Stimulated activated CD8-positive, alpha-beta memory T cell treated with anti-CD3 and anti-CD28 coated beads, Interleukin-7, amount 100 ng/mL, for 1 hour (primary cell): Measurements from ENCODE around the gene IL17D.
A peak's percentile ranks its signal among the peaks of the same experiment; 100 is the strongest.

Experiments used
- DNase-seq, 2 donors: peaks; one replicate each; pipeline ENCODE4 v3.0.0-alpha.2; 2020; ENCODE audit warnings: low read depth in 2 of 2

The IL17D gene

DNA sequence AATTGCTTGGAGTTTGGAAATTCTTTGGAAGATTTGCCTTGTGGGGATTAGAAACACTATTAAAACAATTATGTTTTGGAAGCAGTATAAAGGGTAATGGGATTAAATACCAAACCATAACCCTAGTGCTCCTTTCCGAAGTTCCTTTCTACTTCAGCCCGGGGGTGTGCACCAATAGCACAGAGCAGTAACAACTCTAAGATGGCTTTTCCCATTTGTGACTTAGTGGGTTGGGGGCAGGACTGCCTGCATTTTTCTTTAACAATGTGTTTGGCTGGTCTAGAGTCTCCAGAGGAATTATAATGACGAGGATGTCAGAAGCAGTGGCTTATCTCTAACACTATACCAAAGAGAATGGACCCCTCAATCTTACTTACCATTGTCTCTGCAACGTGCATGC is 11.9 kb upstream of the IL17D start:
- no peak for DNase-seq

DNA sequence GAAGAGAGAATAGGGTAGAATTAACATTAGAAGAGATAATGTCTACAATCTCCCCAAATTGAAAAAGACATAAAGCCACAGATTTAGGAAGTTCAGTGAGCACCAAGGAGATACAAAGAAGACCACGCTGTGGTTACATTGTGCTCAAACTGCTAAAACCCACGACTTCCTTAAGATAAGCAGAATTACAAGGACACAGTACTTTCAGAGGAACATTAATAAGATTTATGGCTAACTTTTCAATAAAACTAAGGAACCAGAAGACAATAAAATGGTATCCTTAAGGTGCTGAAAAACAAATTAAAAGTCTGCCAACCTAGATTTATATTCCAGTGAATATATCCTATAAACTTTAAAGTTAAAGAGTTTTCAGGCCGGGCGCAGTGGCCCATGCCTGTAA is 7.4 kb upstream of the IL17D start:
- no peak for DNase-seq

DNA sequence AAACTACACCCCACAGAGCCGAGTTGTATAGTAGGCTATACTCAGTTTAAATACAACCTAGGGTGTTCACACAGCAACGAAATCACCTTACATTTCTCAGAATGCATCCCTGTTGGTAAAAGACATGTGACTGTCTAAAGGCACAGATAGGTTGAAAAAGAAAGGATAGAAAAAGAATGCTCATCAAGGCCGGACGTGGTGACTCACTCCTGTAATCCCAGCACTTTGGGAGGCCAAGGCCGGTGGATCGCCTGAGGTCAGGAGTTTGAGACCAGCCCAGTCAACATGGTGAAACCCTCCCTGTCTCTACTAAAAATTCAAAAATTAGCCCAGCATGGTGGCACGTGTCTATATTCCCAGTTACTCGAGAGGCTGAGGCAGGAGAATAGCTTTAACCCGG is 3.8 kb upstream of the IL17D start:
- DNase-seq = no peak

DNA sequence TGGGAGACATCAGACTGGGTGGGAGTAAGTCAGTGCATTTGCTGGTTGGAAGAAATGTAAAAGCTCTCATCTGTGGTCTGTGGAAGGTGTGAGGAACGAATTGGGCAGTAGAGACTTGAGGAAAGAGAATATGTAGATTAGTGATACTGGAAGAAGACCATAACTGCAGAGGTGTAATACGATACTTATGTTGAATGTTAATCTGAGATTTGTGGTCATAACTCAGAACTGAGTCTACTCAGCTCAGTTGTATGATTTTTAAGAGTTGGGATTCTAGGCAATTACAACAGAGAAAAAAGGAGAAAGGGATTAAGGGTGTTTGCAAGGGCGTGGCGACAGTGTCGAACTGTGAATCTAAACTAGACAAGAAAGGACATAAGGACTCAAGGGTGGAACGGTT is 3.2 kb upstream of the IL17D start:
- no peak for DNase-seq

DNA sequence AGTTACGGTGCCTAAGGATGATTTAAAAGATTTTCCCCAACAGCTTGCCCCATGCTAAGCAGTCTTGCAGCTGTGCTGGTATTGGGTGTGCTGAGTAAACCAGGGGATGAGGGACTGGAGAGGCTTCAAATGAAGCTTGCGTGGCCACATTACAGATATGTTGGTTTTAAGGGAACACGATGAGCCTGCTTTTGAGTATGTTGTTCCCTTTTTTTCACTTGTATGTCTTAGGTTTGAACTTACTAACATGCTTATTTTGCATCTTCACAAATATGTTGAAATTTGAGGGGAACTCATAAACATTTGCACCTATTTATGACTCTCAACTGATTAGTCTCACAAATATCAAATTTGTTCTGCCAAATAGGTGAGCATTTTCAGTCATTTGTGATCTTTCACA is 2.0 kb upstream of the IL17D start:
- DNase-seq = no peak

DNA sequence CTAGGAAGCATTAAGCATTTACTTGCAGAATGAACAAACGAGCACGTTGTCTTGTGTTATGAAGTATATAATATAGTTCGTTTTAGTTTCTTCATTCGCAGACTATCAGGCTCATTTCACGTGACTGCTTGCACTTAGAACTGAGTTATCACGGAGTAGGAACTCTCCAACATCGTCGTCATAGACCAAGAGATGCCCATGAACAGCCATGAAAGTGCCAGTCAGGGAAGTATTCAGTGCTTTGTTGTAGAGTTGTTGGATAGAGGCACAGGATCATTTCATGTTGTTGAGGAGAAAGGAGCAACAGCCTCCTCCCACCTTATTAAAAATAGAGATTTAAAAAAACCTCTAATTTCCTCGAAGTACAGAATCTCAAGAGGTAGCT is 977 bp upstream of the IL17D start:
- DNase-seq = no peak

DNA sequence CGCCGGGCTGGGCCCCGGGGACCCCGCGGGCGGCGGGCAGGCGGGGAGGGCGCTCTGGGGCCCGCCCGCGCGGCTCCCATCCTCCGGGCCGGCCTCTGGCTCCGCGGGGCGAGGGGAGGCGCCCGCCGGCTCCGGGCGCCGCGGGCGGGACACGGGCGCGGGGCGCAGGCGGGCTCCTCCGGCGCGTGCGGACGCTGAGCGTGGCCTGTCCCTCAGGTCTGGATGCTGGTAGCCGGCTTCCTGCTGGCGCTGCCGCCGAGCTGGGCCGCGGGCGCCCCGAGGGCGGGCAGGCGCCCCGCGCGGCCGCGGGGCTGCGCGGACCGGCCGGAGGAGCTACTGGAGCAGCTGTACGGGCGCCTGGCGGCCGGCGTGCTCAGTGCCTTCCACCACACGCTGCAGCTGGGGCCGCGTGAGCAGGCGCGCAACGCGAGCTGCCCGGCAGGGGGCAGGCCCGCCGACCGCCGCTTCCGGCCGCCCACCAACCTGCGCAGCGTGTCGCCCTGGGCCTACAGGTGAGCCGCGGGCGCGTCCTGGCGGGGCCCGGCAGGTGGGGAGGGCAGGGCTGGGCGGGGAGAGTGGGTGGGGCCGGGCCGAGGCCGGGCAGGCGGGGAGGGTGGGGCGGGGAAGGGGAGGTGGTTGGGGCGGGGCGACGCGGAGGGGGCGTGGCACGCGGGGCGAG is 420 bp downstream of the IL17D start:
- peak; percentile 40 to 43 for DNase-seq

DNA sequence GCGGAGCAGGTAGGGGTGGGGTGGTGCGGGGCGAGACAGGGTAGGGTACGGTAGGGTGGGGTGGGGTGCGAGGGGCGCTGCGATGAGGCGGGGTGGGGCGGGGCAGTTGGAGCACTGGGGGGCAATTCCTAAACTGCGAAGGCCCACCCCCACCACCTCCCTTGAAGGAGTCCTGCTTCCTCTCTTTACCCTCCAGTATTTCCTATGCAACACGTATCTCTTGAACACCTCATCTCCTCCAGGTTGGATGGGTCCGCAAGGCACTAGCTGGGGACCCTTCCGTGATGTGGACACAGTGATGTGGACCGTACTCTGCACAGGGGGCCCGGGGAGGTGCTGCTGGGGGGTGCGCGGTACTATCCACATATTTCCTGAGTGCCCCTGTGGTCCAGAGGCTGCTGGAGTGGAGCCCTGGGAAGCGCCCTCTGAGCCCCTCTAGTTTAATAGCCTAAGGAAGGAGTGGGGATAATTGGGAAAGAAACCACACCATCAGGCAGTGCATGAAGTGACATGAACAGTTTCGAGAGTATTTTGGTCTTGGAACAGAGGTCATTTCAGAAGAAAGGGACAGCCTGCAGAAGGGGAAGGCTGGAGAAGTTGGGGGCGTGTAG is 1.1 kb downstream of the IL17D start:
- no peak for DNase-seq

DNA sequence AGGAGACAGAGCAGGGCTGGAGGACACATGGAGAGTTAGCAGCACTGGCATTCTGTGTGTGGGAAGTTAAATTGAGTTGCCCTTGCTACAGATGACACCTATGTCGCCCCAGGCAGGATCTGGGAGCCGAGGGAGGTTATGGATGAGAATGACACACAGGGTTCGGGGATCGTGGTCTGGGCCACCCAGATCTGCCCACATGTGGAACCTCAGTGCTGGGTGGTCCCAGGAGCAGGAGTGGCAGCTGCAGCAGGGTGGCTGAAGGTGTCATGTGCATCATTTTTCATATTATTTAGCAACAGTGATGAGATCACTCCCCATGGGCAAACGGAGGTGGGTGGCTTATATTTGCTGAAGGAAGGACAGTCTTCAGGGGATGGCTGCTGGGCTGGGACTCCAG is 3.2 kb downstream of the IL17D start:
- DNase-seq = no peak

DNA sequence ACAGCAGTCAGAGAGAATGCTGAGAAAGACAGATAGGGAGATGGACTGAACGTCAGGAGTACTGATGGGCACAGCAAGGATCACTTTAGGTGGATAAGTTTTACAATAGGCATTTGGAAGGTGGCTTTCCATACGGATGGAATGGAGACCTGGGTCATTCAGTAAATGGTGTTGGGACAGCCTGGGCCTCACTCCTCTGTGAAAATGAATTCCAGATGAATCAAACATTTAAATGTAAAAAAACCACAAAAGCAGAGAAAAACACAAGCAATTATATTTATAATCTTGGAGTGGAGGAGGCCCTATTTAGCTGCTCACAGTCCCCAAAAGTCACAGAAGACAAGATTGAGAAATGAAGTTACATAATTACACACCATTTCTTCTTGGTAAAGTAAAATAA is 4.7 kb downstream of the IL17D start:
- DNase-seq = no peak

DNA sequence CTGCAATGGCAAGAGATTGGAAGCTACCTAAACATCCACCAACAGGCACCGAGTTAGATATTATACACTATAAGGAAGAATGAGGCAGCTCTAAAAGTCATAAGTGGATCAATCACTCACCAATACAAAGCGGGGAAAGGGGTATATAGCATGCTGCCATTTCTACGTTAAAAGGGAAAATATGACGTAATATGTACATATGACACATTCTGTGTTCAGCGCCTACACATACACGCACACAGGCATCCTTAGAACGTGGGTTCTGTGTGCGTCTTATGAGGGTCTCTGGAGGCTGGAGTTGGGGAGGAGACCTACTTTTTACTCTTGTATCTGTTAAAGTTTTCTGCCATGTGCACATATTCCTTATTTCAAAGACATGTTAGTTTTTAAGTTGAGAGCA is 5.9 kb downstream of the IL17D start:
- no peak for DNase-seq

DNA sequence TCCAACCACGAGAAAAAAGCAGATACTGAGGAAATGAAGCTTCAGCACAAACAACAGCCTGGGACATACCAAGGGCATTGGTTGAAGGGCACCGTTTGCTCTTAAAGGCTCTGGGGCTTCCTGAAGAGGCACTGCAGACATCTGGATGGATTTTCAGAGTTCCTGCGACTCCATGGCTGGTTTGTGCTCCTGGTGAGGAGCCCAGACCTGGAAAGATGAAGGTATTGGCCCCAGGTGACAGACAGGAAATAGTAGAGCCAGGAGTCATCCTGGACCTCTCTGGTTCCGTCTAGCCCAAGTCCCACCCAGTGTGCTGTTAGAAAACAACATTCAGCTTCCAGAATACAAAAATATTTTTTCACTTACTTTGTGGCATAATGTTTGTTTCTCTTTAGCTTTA is 6.3 kb downstream of the IL17D start:
- no peak for DNase-seq

DNA sequence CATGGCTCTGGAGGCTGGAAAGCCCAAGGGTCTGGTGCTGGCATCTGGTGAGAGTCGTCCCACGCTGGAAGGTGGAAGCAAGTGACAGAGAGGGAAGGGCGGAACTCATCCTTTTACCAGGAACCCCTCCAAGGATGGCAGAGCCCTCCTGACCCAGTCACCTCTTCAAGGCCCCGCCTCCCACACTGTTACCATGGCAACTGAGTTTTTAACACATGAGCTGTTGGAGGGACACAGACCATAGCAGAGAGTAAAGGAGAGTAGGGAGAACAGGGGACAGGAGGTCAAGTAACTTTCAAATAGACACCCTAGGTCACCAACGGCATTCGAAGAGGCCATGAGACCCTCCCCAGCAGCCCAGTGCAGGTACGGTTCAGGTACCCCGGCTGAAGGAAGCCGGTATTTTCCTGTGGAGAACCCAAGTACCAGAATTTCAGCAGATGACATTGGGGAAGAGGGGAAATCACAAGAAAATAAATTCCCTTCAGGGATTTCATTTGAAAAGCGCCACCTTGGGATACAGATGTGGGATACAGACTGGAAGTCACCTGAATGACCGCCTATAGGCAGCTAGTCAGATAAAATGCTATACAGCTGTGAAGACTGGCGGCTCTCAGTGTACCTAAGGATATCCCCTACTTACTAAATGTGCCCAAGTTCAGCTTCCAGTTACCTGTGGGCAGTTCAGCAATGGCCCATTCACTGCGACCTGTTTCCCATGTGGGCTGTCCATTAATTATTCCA is 8.0 kb downstream of the IL17D start:
- DNase-seq = no peak

DNA sequence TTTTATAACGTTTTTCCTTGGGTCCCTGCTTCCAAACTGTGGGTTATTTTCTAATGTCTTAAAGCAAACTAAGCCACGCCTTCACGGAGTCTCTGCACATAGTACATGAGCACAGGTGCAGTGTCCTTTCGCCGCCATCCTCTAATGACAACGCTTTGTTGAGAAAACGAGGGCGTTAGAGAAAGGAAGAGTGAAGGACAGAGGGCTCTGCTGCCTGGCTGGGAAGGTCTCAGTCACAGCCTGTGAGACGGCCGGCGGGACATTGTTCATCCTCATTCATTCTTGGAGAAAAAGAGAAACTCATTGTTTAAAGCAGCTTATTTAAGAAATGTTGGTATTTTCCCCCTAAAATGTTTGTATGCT is 9.5 kb downstream of the IL17D start:
- DNase-seq = no peak

DNA sequence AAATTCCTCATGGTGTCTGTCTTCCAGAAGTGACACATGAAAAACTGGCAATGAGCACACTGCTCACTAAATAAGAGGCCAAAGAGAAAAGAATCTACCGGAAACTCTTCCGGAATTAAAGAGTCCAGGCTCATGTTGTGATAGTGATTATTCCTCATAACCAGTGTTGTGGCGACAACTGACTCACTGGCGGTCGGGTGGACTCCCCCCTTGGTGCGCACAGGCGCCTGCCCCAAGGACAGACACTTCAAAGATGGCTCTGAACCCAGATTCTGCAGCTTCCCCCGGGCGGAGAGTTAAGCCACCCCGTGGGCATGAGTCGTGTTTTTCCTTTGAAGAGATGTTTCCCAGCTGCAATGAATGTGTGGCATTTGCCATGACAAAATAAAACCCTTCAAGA is 10.3 kb downstream of the IL17D start:
- no peak for DNase-seq

DNA sequence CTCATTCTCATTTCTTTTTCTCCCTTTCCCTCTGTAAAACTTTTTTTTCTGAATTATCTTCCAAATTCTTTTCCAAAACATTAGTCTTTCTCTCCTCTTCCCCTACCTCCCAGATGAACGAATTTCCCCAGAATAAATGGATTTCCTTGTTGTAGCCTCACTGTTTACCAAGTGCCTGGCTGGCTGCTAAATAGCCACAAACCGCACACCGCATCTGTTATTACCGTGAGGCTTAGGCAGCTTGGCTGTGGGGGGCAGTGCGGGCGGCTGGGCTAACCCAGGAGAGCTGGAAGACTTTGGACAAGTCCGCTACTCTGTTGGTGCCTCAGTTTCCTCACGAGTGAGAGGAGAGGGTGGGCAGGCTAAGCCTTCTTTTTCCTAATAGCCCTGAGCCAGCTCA is 10.7 kb downstream of the IL17D start:
- no peak for DNase-seq

DNA sequence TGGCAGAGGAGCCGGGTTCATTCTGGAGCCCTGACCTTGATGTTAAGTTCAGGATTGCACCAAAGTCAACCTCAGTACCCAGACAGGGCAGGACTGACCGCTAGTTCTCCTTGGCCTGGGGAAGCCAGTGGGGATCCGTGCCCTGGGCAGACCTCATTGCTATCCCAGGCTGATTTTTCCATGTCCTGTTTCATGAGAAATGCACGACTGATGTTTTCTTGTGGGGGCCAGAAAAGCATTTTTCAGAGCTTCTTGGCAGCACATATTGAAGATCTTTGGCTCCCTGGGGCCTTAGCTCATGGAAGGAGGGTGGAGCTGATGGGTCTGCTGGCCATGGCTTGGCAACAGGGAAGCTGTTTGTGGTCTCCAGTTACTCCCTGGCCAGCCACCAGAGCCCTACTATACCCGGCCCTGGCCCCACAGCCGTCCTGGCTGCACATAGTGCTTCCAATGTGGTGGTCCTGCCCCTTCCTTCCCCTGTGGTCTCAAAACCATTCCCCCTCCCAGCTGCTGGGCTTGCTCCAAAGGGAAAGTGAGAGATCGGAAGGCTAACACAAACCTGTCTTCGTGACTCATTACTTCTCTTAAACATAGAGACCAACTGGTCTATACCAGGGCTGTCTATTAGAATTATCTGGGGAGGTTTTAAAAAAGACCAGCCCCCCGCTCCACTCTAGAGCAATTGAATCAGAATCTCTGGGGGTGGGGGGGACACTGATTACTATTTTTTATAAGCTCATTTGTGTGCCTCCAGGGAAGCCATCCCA is 11.2 kb downstream of the IL17D start:
- no peak for DNase-seq

DNA sequence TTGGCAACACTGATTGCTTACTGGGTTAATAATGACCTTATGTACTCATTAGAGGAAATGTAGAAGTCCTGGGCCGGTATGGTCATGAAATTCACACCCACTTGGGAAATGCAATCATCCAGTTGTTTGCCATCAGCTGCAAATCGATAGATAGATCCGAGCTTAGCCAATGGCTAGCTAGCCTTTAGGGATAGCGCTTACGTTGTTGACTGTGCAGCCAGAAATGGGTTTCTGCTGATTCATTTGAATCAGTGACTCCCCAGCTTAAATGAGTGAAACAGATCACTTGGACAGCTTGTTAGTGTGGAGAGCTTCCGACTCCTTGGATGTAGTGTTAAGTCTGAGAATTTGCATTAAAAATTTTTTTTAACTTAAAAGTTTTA is 11.8 kb downstream of the IL17D start:
- DNase-seq = no peak

DNA sequence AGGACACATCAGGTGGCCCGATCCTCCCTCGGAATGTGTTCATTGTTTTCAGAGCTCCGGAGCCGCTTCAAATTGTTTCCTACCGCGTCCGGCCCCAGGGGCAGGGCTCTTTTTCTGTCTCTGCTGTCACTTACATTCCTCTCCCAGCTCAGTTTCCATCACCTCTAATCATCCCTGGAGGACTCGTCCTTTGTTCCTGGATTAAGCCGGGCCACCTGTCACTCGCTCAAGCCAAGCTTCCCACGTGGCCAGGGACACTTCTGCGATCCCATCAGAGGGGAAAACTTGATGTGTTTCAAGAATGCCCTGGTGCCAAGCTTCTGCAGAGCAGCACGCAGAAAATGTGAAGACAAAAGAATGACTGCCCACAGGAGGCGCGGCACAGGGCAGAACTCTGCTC is 13.5 kb downstream of the IL17D start:
- no peak for DNase-seq

DNA sequence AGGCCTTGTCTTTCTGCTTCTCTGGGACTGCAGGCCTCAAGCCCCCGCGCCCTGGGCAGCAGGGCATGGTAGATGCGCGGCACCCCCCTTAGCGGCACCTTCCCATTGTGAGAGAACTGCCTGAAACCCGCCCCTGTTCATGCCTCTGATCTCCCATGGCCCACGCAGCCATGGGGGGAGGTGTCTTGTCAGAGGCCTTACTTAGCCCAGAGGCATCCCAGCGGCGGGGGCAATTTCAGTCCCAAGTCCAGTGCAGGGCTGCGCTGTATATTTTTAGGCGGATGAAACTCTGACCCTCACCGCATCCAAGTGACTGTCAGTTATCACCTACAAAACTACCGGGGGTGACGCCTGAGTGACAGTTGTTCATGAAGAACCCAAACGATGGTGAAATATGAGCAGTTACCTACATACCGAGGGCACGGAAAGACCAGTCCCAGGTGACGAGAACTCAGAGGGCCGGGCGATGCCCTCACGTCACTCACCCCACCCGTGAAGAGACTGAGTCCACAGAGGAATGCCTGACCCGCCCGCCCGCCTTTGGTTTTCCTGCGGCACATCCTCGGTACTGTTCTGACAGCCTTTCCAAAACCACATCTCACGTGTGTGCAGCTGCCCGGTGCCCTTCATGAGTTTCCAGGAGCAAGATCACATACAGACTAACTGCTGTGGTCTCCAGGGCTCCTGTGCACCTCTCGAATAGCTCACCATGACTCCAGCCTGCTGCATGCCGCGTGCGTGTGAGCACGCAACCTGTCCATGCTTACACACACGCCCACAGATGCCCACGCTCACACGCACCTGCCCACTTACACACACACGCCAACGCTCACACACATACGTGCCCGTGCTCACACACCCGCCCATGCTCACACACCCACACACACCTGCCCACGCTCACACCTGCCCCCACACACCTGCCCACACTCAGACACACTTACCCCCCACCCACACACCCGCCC is 14.4 kb downstream of the IL17D start:
- DNase-seq = no peak

DNA sequence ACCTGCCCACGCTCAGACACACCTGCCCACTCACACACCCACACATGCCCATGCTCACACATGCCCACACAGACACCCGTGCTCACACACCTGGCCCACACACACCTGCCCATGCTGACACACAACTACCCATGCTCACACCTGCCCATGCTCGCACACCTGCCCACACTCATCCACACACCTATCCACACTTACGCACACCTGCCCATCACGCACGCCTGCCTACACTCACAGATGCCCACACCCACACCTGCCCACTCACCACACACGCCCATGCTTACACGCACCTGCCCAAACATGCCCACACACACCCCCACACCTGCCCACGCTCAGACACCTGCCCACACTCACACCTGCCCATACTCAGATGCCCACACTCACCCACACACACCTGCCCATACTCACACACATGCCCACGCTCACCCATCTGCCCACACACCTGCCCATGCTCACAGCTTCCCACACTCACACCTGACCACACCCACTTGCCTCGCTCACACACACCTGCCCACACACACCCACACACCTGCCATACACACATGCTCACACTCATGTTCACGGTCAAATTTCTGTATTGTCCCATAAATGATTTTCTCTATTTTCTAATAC is 15.6 kb downstream of the IL17D start:
- no peak for DNase-seq
